HCT116 (cell line): ENCODE measurements around the gene WNK4. TPM values are rescaled to one million over a fixed set of nuclear protein-coding genes. Genes with fewer than 3 reads are reported as not detected.

Experiments
- microRNA-seq: library from miRNA; unstranded; fragments of <30 nt; microRNA quantifications from one replicate; pipeline ENCODE4, GENCODE V29; 2016; ENCODE audit warnings: borderline number of aligned reads
- total RNA-seq: library from RNA; stranded (reverse); gene quantifications from one replicate; pipeline ENCODE4 v1.2.1, GENCODE V29; 2021; ENCODE audit not compliant: unreplicated experiment

Gene WNK4
- total RNA-seq, 1 experiment from 2014 or later = 4.5 TPM

Small RNA genes within 50 kb of the gene (microRNA-seq; reads per million reads assigned to microRNA genes)
- gene MIR6781 = not detected

Other genes starting within 250 kb of the WNK4 start
- 17.7 TPM for gene NAGLU, start 244.4 kb upstream of the WNK4 start, total RNA-seq
- 1.4 TPM for gene HSD17B1, start 227.7 kb upstream of the WNK4 start, total RNA-seq
- gene COASY, start 218.5 kb upstream of the WNK4 start, total RNA-seq = 137 TPM
- 47.9 TPM for gene MLX, start 213.5 kb upstream of the WNK4 start, total RNA-seq
- gene PSMC3IP, start 202.9 kb upstream of the WNK4 start, total RNA-seq = 24.3 TPM
- gene RETREG3, start 171.2 kb upstream of the WNK4 start, total RNA-seq = 38.5 TPM
- 139 TPM for gene TUBG1, start 170.9 kb upstream of the WNK4 start, total RNA-seq
- 20.9 TPM for gene TUBG2, start 121.3 kb upstream of the WNK4 start, total RNA-seq
- gene PLEKHH3, start 103.6 kb upstream of the WNK4 start, total RNA-seq = 66.3 TPM
- gene CCR10, start 98.8 kb upstream of the WNK4 start, total RNA-seq = 0.66 TPM
- gene CNTNAP1, start 98.1 kb upstream of the WNK4 start, total RNA-seq = 6.4 TPM
- gene EZH1, start 35.6 kb upstream of the WNK4 start, total RNA-seq = 29.3 TPM
- gene RAMP2, start 19.4 kb upstream of the WNK4 start, total RNA-seq = not detected
- 57.0 TPM for gene VPS25, start 7.2 kb upstream of the WNK4 start, total RNA-seq
- 37.1 TPM for gene COA3, start 18.1 kb downstream of the WNK4 start, total RNA-seq
- not detected for gene CNTD1, start 18.3 kb downstream of the WNK4 start, total RNA-seq
- gene BECN1, start 43.7 kb downstream of the WNK4 start, total RNA-seq = 84.3 TPM
- gene PSME3, start 52.8 kb downstream of the WNK4 start, total RNA-seq = 163 TPM
- 8.0 TPM for gene AOC2, start 64.0 kb downstream of the WNK4 start, total RNA-seq
- gene AOC3, start 70.6 kb downstream of the WNK4 start, total RNA-seq = 5.9 TPM
- gene G6PC1, start 120.2 kb downstream of the WNK4 start, total RNA-seq = 0.10 TPM
- gene AARSD1, start 183.8 kb downstream of the WNK4 start, total RNA-seq = 65.9 TPM
- 1.7 TPM for gene PTGES3L, start 199.5 kb downstream of the WNK4 start, total RNA-seq
- 13.0 TPM for gene RUNDC1, start 200.0 kb downstream of the WNK4 start, total RNA-seq
- 1,295 TPM for gene RPL27, start 217.8 kb downstream of the WNK4 start, total RNA-seq
- gene IFI35, start 226.2 kb downstream of the WNK4 start, total RNA-seq = 14.8 TPM
- 197 TPM for gene VAT1, start 241.8 kb downstream of the WNK4 start, total RNA-seq
- gene RND2, start 244.6 kb downstream of the WNK4 start, total RNA-seq = 0.66 TPM